ENCODE measurements around the gene CIDEB. TPM values are rescaled to one million over a fixed set of nuclear protein-coding genes. Genes with fewer than 3 reads are reported as not detected.

CIDEB gene
- total RNA-seq, 1 experiment from 2014 or later = 0.22 TPM

- TF ChIP-seq EGR1 (IDR thresholded peaks at IDR 0.05; ENCODE audit: low read depth) = no peak
- CTCF ChIA-PET = interaction anchor here (1.3 to 2.0 kb wide), 5 partner anchors 8 to 56 kb away, joined by 5 to 17 read pairs (median 9); partner anchors contain the start of genes CIDEB, MDP1 and TINF2
- RAD21 ChIA-PET (ENCODE audit: low non-redundant PET in 1 of 2, low total read pairs in 2 of 2, uncharacterized antibody in 2 of 2, unreplicated experiment in 2 of 2) = no interaction called here
- no peak for DNase-seq (ENCODE audit: low read depth, low spot score)
- no peaks in the 10 kb centered on the region for H4K20me1 ChIP-seq (ENCODE audit: insufficient read depth)
- peaks cover 9 to 22% of the 10 kb centered on the region in 2 experiments; a peak in 3 of 4 replicates for H3K4me1 ChIP-seq (ENCODE audit: control insufficient read depth in 1 of 2, insufficient read depth in 2 of 2, low read length in 2 of 2)
- TSS peak; percentile 70 for BruUV-seq (replicated peaks)
- peak overlapping the region; percentile 79 to 92 for H3K4me3 ChIP-seq (replicated peaks in 1 of 2; ENCODE audit: low read depth in 1 of 2, low read length in 2 of 2)
- no peak for ATAC-seq
- peak overlapping the region; percentile 94 for H3K9ac ChIP-seq (ENCODE audit: low read length)
- H3K27me3 ChIP-seq (ENCODE audit: insufficient read depth, low read length) = no peaks in the 10 kb centered on the region
- H2AFZ ChIP-seq (ENCODE audit: low read depth, low read length, poor library complexity, severe bottlenecking) = no peak overlapping the region
- H3K27ac ChIP-seq (ENCODE audit: low read depth, low read length) = peak overlapping the region; percentile 86
- POLR2A ChIA-PET = interaction anchor here (0.6 to 2.7 kb wide), 8 partner anchors 8 to 164 kb away, joined by 3 to 20 read pairs (median 8); partner anchors contain the start of genes DHRS1, NOP9, TGM1 and TINF2
- peak overlapping the region; percentile 98 for H3K4me2 ChIP-seq (ENCODE audit: low read length)
- no peaks in the 10 kb centered on the region; a peak in 1 of 4 replicates for H3K36me3 ChIP-seq (ENCODE audit: control insufficient read depth in 1 of 2, insufficient read depth in 2 of 2, low read length in 2 of 2)
- intact Hi-C loops (cut with micrococcal nuclease) = loop anchor here (1.0 kb wide), 1 partner anchor 30 kb away; the partner anchor contains the start of gene TINF2
- H3K79me2 ChIP-seq (ENCODE audit: insufficient read depth, low read length) = peaks cover 4% of the 10 kb centered on the region; the same call in 1 of the 2 replicates
- H3K9me3 ChIP-seq (ENCODE audit: control insufficient read depth in 1 of 2, insufficient read depth in 1 of 2, low read depth in 1 of 2, low read length in 2 of 2) = no peaks in the 10 kb centered on the region
- H3K9me2 ChIP-seq (ENCODE audit: insufficient read depth) = no peaks in the 10 kb centered on the region
Measured at GRCh38 chr14:24271834-24272263, 35.9 kb downstream of the CIDEB start.

DNA sequence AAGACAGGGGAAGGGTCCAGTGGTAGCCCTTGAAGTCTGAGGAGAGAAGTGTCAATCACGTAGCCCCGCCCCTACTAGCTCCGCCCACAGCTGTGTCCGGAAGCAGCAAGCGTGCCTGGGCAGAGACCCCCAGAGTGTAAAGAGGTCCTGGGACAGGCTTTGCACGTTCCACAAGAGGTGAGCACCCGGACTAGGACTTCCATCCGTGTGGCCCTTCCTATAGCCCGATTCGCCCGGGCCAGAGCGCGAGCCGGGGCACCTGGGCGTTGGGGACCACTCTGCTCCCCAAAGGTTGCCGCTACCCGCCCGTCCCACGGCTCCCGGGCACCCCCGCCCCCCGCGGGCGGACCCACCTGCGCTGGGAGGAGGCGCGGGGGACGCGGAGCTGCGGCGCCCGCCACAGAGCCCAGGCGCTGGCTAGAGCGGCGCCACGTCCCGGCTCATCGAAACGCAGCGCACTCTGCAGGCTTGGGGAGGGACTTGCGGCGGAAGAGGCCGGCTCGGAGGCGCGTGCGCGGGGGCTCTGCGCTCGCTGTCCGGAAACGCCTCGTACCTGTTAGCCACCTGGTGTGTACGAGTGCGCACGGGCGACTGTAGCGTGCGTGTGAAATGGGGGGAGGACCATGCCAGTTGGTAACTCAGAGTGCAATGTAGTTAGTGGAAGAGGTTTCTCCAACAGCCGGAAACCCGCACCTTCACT, 36.5 kb downstream of the CIDEB start, which contains the start of gene RABGGTA:
RABGGTA (minus strand) TSS at position 464 of the 700 bp plus-strand sequence. CDS start 482 bp downstream, outside the sequence.
- no peaks in the 10 kb centered on the region; a peak in 1 of 4 replicates for H3K36me3 ChIP-seq (ENCODE audit: control insufficient read depth in 1 of 2, insufficient read depth in 2 of 2, low read length in 2 of 2)
- intact Hi-C loops (cut with micrococcal nuclease) = loop anchor here (1.0 kb wide), 1 partner anchor 29 kb away; the partner anchor contains the start of gene TINF2
- TF ChIP-seq CBX3 (IDR thresholded peaks at IDR 0.05; ENCODE audit: low read depth) (peak; percentile 94), ELF1 (IDR thresholded peaks at IDR 0.05; ENCODE audit: borderline replicate concordance, low read depth) (peak; percentile 50; the same call in 1 of the 2 replicates), JUND (IDR thresholded peaks at IDR 0.05) (no peak), YY1 (IDR thresholded peaks at IDR 0.05; ENCODE audit: extremely low read depth, insufficient replicate concordance, low read depth, low read length) (peak; percentile 12), ZFX (IDR thresholded peaks at IDR 0.05) (no peak), POLR2AphosphoS5 (IDR thresholded peaks at IDR 0.05; ENCODE audit: low read depth, low read length) (peak; percentile 84), SP1 (IDR thresholded peaks at IDR 0.05; ENCODE audit: low read depth) (peak; percentile 50; the same call in 1 of the 2 replicates), POLR2A (IDR thresholded peaks at IDR 0.05; ENCODE audit: borderline replicate concordance, extremely low read depth, insufficient read depth, insufficient read length) (peak; percentile 76), TCF7L2 (IDR thresholded peaks at IDR 0.05; ENCODE audit: borderline replicate concordance, extremely low read depth, insufficient read depth, insufficient read length) (peak; percentile 31)
- TF ChIP-seq, protein P1, sequence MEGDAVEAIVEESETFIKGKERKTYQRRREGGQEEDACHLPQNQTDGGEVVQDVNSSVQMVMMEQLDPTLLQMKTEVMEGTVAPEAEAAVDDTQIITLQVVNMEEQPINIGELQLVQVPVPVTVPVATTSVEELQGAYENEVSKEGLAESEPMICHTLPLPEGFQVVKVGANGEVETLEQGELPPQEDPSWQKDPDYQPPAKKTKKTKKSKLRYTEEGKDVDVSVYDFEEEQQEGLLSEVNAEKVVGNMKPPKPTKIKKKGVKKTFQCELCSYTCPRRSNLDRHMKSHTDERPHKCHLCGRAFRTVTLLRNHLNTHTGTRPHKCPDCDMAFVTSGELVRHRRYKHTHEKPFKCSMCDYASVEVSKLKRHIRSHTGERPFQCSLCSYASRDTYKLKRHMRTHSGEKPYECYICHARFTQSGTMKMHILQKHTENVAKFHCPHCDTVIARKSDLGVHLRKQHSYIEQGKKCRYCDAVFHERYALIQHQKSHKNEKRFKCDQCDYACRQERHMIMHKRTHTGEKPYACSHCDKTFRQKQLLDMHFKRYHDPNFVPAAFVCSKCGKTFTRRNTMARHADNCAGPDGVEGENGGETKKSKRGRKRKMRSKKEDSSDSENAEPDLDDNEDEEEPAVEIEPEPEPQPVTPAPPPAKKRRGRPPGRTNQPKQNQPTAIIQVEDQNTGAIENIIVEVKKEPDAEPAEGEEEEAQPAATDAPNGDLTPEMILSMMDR (IDR thresholded peaks at IDR 0.05 in 2 of 3, conservative IDR thresholded peaks at IDR 0.05 in 1 of 3; ENCODE audit: borderline replicate concordance in 1 of 3, insufficient read depth in 1 of 3, low read depth in 2 of 3, low read length in 2 of 3) = peak; percentile 39 to 75 (median 60); a peak in 5 of 6 replicates
- TF ChIP-seq, protein P2, sequence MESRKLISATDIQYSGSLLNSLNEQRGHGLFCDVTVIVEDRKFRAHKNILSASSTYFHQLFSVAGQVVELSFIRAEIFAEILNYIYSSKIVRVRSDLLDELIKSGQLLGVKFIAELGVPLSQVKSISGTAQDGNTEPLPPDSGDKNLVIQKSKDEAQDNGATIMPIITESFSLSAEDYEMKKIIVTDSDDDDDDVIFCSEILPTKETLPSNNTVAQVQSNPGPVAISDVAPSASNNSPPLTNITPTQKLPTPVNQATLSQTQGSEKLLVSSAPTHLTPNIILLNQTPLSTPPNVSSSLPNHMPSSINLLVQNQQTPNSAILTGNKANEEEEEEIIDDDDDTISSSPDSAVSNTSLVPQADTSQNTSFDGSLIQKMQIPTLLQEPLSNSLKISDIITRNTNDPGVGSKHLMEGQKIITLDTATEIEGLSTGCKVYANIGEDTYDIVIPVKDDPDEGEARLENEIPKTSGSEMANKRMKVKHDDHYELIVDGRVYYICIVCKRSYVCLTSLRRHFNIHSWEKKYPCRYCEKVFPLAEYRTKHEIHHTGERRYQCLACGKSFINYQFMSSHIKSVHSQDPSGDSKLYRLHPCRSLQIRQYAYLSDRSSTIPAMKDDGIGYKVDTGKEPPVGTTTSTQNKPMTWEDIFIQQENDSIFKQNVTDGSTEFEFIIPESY (IDR thresholded peaks at IDR 0.05; ENCODE audit: extremely low read depth, insufficient replicate concordance, low read length) = peak; percentile 34
- TF ChIP-seq, protein P3, sequence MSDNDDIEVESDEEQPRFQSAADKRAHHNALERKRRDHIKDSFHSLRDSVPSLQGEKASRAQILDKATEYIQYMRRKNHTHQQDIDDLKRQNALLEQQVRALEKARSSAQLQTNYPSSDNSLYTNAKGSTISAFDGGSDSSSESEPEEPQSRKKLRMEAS (IDR thresholded peaks at IDR 0.05) = peak; percentile 98

More for the DNA sequence above, 36.5 kb downstream of the CIDEB start, which contains the start of gene RABGGTA:
- Histone ChIP-seq H3K9me2 (ENCODE audit: insufficient read depth) (no peaks in the 10 kb centered on the region), H3K27ac (ENCODE audit: low read depth, low read length) (peak within 1 kb of the TSS; percentile 86), H3K4me3 (replicated peaks in 1 of 2; ENCODE audit: low read depth in 1 of 2, low read length in 2 of 2) (peak within 1 kb of the TSS; percentile 79 to 92), H3K79me2 (ENCODE audit: insufficient read depth, low read length) (peaks cover 4% of the 10 kb centered on the region; the same call in 1 of the 2 replicates), H3K27me3 (ENCODE audit: insufficient read depth, low read length) (no peaks in the 10 kb centered on the region), H3K4me1 (ENCODE audit: control insufficient read depth in 1 of 2, insufficient read depth in 2 of 2, low read length in 2 of 2) (peaks cover 9 to 22% of the 10 kb centered on the region in 2 experiments; a peak in 3 of 4 replicates), H3K9me3 (ENCODE audit: control insufficient read depth in 1 of 2, insufficient read depth in 1 of 2, low read depth in 1 of 2, low read length in 2 of 2) (no peaks in the 10 kb centered on the region), H4K20me1 (ENCODE audit: insufficient read depth) (no peaks in the 10 kb centered on the region), H2AFZ (ENCODE audit: low read depth, low read length, poor library complexity, severe bottlenecking) (no peak within 1 kb of the TSS), H3K4me2 (ENCODE audit: low read length) (peak within 1 kb of the TSS; percentile 98), H3K9ac (ENCODE audit: low read length) (peak within 1 kb of the TSS; percentile 94)
- BruUV-seq (replicated peaks) = no TSS peak
- ChIA-PET CTCF (interaction anchor here (0.7 to 2.0 kb wide), 9 partner anchors 9 to 160 kb away, joined by 3 to 17 read pairs (median 5); partner anchors contain the start of genes CIDEB, MDP1 and TINF2), POLR2A (interaction anchor here (0.6 to 2.7 kb wide), 12 partner anchors 9 to 165 kb away, joined by 3 to 20 read pairs (median 5); partner anchors contain the start of genes DHRS1, NOP9, PSME2 and TGM1), RAD21 (ENCODE audit: low non-redundant PET in 1 of 2, low total read pairs in 2 of 2, uncharacterized antibody in 2 of 2, unreplicated experiment in 2 of 2) (interaction anchor here in 1 of 2 experiments (0.7 kb wide), 1 partner anchor 26 kb away, joined by 3 read pairs; no protein-coding TSS in a partner anchor)
- ATAC-seq = peak; percentile 97
- peak; percentile 85 for DNase-seq (ENCODE audit: low read depth, low spot score)

All from HCT116 (cell line).